Urothelium cell line (cell line): Measurements from ENCODE around the gene CDC42SE2.
A peak's percentile ranks its signal among the peaks of the same experiment; 100 is the strongest.
"Not testable (repeated sequence)": the region's sequence is repeated elsewhere in the genome, so short reads cannot be mapped to it uniquely, and the experiment has no call there.

Source experiments
- DNase-seq: peaks from one replicate; pipeline ENCODE4 v3.0.0; 2011; ENCODE audit warnings: low spot score, mixed read lengths
- FAIRE-seq: peaks from 2 replicates; lab custom pipeline; 2011; peaks lifted over from hg19 to GRCh38; lab: Jason Lieb, UNC

The CDC42SE2 gene

GRCh38 chr5:131277875-131278740, 14.3 kb downstream of the CDC42SE2 start:
- no peak for FAIRE-seq
- DNase-seq = peak; percentile 26

- FAIRE-seq, DNase-seq: not testable (repeated sequence)
Measured at GRCh38 chr5:131278741-131279124, 14.9 kb downstream of the CDC42SE2 start.

- FAIRE-seq = no peak
- no peak for DNase-seq
Measured at GRCh38 chr5:131279204-131279603, 15.4 kb downstream of the CDC42SE2 start.

GRCh38 chr5:131280417-131280816, 16.6 kb downstream of the CDC42SE2 start:
- no peak for DNase-seq
- FAIRE-seq = no peak

GRCh38 chr5:131281133-131281867, 17.4 kb downstream of the CDC42SE2 start:
- FAIRE-seq = no peak

GRCh38 chr5:131281868-131282234, 18.0 kb downstream of the CDC42SE2 start:
- DNase-seq (no peak), FAIRE-seq (no peak)

More at GRCh38 chr5:131281133-131281867, 17.4 kb downstream of the CDC42SE2 start:
- DNase-seq = no peak

- FAIRE-seq = no peak
- DNase-seq = no peak
Measured at GRCh38 chr5:131282235-131282634, 18.4 kb downstream of the CDC42SE2 start.

GRCh38 chr5:131285703-131286399, 22.0 kb downstream of the CDC42SE2 start:
- DNase-seq = no peak
- FAIRE-seq = no peak

- DNase-seq (no peak), FAIRE-seq (no peak)
Measured at GRCh38 chr5:131286400-131286715, 22.5 kb downstream of the CDC42SE2 start.

GRCh38 chr5:131288328-131288727, 24.5 kb downstream of the CDC42SE2 start:
- no peak for FAIRE-seq

GRCh38 chr5:131289738-131290137, 25.9 kb downstream of the CDC42SE2 start:
- FAIRE-seq = no peak
- DNase-seq = no peak

More at GRCh38 chr5:131288328-131288727, 24.5 kb downstream of the CDC42SE2 start:
- DNase-seq = no peak

GRCh38 chr5:131296213-131296672, 32.4 kb downstream of the CDC42SE2 start:
- no peak for FAIRE-seq
- no peak for DNase-seq

- DNase-seq (no peak), FAIRE-seq (no peak)
Measured at GRCh38 chr5:131297886-131298285, 34.0 kb downstream of the CDC42SE2 start.

GRCh38 chr5:131299465-131299864, 35.6 kb downstream of the CDC42SE2 start:
- DNase-seq = no peak
- FAIRE-seq = no peak

GRCh38 chr5:131302506-131302905, 38.7 kb downstream of the CDC42SE2 start:
- DNase-seq (no peak), FAIRE-seq (no peak)

- DNase-seq = no peak
Measured at GRCh38 chr5:131303537-131303936, 39.7 kb downstream of the CDC42SE2 start.

GRCh38 chr5:131304414-131304813, 40.6 kb downstream of the CDC42SE2 start:
- DNase-seq (no peak), FAIRE-seq (no peak)

More at GRCh38 chr5:131303537-131303936, 39.7 kb downstream of the CDC42SE2 start:
- no peak for FAIRE-seq

GRCh38 chr5:131305138-131305689, 41.4 kb downstream of the CDC42SE2 start:
- DNase-seq = no peak
- FAIRE-seq = no peak

- DNase-seq = no peak
- FAIRE-seq = no peak
Measured at GRCh38 chr5:131305906-131306305, 42.1 kb downstream of the CDC42SE2 start.

- FAIRE-seq, DNase-seq: not testable (repeated sequence)
Measured at GRCh38 chr5:131312235-131312772, 48.5 kb downstream of the CDC42SE2 start.

GRCh38 chr5:131316026-131316425, 52.2 kb downstream of the CDC42SE2 start:
- FAIRE-seq (no peak), DNase-seq (no peak)
